Panc1 (cell line): ENCODE data around the gene CRELD2.

Experiments
- POLR2AphosphoS5 ChIP-seq: IDR thresholded peaks from 2 replicates; pipeline ENCODE4 v1.6.1; 2012; ENCODE audit warnings: mild to moderate bottlenecking, low read depth, low read length, moderate library complexity
- REST ChIP-seq, 2 experiments: IDR thresholded peaks; 2 replicates each; pipeline ENCODE4 v1.6.1; 2011 to 2012; ENCODE audit warnings: low read depth in 2 of 2, control low read depth in 1 of 2, low read length in 1 of 2, mild to moderate bottlenecking in 1 of 2, moderate library complexity in 1 of 2; ENCODE audit not compliant: insufficient read depth in 1 of 2
- TCF7L2 ChIP-seq: IDR thresholded peaks from 2 replicates; pipeline ENCODE4 v1.6.1; 2011; ENCODE audit warnings: mild to moderate bottlenecking, low read depth, low read length, inconsistent platforms
- TF ChIP-seq, protein P1 (sequence below): fragments of 450-650 bp; IDR thresholded peaks from 2 replicates; pipeline ENCODE4 v1.5.1; 2017; ENCODE audit warnings: mild to moderate bottlenecking

DNA sequence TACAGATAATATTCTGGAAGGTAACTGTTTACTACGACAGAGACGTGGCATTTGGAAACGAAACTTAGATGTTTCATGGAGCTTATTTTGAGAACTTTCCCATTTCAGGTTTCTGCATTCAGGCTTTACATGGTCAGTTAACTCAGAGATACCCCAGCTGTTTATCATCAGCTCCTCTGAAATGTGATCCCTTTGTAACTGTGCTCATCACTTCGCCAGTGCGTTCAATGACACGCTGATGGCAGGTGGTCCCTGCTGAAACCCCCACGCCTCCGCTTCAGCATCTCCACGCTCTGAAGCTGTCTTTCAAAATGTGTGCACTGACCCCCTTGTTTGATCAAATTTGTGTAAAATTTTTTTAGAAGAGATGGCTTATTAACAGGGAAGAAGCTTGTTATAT lies 30.7 kb upstream of the CRELD2 start:
- TF ChIP-seq, protein P1, sequence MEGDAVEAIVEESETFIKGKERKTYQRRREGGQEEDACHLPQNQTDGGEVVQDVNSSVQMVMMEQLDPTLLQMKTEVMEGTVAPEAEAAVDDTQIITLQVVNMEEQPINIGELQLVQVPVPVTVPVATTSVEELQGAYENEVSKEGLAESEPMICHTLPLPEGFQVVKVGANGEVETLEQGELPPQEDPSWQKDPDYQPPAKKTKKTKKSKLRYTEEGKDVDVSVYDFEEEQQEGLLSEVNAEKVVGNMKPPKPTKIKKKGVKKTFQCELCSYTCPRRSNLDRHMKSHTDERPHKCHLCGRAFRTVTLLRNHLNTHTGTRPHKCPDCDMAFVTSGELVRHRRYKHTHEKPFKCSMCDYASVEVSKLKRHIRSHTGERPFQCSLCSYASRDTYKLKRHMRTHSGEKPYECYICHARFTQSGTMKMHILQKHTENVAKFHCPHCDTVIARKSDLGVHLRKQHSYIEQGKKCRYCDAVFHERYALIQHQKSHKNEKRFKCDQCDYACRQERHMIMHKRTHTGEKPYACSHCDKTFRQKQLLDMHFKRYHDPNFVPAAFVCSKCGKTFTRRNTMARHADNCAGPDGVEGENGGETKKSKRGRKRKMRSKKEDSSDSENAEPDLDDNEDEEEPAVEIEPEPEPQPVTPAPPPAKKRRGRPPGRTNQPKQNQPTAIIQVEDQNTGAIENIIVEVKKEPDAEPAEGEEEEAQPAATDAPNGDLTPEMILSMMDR = no peak
- TF ChIP-seq POLR2AphosphoS5 (no peak), TCF7L2 (no peak), REST (IDR thresholded peaks at IDR 0.05; ENCODE audit: insufficient read depth in 1 of 2, low read depth in 2 of 2, low read length in 1 of 2) (no peak)
